GM21619 (cell line): ENCODE data around the gene LHPP.

Source experiments
- ATAC-seq: cut with Tn5 transposase; IDR thresholded peaks from one replicate; pipeline ENCODE4 v1.9.1; 2021; ENCODE audit not compliant: unreplicated experiment

The LHPP gene

DNA sequence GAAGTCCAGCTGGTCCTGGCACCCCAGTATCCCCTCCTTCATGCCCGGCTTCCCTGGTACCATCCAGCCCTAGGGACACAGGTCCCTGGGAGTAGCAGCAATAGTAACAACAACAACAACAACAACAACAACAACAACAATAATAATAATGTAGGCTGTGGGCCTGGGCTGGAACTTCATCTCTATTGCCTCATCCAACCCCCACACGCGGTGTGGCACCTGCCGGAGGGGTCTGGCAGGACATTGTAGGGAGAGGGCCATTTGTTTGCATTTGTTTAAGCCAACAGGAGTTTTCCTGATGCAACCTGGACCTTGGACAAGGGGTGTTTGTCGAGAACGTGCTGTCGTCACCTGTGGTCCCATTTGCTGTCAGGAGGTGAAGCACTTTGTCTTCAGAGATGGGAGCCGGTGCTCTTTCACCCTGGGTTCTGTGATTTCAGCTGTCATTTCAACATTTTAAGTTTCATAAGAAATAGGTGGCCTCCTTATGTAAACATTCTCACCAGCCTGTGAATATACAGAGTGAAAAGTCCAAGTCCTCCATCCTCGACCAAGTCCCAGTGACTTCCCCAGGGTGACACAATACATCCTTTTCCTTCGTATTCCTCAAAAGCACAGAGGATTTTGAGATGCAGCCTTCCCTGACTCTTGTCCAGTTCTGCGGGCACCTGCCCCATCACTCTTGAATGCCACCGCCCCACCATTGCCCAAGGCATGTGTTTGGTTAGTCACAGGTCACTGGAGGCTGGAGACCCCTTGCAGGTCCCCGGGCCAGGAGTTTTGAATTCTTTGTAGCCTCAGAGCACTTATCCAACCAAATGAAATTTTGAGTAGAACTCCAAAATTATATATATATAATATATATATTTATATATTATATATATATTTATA, 9.2 kb downstream of the LHPP start:
- ATAC-seq: no peak

DNA sequence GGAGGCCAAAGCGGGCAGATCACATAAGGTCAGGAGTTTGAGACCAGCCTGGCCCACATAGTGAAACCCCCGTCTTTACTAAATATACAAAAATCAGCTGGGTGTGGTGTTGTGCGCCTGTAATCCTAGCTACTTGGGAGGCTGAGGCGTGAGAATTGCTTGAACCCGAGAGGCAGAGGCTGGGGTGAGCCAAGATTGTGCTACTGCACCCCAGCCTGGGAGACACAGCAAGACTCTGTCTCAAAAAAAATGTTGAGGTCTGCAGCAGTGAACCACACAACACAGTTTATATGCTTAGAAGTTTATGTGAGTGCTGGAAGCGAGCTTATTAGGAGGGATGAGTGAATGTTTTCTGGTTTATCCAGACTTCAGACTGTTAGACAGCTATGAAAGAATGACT, 10.4 kb downstream of the LHPP start:
- no peak for ATAC-seq

DNA sequence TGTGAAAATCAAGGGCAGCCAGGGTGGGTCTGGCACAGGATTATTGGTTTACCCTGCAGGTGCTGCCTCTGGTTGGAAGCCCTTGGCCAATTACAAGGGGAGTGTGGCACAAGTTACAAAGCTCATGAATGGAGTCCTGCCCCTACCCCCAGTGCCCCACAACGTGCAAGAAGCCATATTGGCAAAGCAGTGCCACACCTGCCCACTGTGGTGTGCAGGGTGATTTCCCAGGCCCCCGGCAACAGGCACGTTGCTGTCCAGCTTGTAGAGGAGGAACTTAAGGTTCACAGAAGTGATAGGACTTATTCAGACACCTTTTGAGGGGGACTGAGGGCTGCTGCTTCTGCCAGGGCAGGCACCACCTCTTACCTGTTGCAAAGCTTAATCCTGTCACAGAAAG, 11.4 kb downstream of the LHPP start:
- ATAC-seq: no peak

DNA sequence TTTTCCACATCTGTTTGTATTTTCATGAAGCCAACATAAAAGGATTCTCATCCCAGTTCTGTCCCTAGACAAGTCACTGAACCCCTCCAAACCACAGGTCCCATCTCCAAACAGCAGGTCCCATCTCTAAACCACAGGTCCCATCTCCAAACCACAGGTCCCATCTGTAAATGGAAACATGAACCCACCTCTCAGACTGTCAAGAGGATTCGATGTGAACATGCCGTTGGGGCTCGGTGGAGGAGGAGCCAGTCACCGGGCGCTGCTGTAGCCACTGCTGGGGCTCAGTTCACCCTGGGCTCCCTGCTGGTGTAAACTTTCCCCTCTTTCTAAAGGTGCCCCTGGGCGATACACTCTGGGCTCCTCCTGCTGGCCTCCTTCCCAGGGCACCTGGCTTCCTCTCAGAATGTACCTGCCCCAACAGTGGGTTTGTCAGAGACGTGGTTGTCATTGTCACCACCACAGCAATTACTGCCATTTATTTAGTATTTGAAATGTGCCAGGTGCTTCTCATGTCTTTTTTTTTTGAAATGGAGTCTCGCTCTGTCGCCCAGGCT, 13.0 kb downstream of the LHPP start:
- ATAC-seq: no peak

DNA sequence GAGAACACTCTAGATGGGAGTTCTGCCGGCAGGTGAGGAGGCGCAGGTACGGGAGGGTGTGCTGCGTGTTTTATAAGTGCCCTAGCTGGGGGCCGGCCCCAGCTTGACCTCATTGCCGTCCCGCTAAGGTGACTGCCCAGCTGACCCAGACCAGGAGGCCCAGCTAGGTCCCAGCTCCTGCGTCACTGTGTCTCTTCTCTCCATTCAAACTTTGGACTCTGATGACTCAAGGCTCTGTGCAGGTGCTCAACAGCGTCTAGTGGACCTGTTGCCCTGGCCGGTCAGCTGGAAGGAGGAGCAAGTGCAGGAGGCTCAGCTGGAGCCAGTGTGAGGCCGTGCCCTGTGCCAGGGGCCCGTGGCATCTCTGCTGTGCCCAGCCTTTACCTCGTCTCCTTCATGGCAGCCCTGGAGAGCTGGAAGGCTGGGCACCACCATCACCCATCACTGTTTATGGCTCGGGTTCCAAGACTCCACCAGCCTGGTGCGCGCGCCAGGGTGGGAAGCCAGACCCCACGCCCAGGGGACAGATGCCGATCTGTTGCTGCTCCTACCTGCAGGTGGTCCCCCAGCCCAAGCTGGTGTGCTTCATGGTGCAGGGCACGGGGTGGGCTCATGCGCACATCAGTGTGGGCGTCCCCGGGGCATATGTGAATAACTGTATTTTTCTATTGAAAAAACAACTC, 14.6 kb downstream of the LHPP start:
- no peak for ATAC-seq

DNA sequence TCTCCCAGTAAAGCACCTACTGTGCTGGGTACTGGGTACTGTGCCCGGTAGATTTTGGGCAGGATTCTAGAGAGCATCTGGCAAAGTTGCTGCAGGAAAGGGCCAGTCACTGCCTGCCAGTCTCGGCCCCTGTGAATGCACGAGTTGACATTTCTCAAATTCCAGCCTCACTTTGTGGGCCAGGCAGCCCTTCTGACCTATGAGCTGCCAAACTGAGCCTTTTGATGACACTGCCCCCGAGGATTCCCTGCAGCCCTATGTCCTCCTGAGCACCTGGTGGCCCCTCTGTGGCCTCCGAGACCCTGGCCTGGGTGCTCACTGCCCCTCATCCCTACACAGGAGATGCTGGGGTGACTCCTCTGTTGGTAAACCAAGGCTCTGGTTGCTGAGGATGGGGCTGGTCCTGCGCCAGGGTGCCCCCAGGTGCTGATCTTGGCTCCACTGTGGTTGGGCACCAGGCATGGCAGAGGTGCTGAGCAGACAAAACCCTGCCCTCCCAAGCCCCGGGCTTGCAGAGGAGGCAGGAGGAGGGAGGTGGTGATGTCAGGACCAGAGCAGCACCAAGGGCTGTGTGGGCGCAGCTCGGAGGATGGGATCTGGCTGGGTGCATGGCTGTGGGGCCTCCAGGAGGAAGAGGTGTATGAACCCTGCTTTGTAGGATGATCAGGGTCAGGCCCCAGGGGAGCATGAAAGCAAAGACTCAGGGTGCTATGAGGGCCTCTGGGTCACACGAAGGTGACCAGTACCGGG, 16.2 kb downstream of the LHPP start:
- no peak for ATAC-seq

DNA sequence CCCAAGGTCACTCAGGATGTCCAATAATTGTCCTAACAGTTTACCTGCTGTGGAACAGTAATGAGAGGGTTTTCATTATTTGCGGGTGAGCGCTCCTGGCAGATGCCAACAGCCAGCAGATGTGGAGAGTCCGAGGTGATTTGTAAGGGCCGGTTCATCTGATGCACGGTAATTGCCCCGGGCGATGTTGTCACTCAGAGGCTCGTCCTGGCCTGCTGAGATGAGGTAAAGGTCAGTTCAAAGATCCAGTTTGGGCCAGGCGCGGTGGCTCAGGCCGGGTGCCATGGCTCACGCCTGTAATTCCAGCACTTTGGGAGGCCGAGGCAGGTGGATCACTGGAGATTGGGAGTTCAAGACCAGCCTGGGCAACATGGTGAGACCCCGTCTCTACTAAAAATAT, 16.9 kb downstream of the LHPP start:
- ATAC-seq: no peak

DNA sequence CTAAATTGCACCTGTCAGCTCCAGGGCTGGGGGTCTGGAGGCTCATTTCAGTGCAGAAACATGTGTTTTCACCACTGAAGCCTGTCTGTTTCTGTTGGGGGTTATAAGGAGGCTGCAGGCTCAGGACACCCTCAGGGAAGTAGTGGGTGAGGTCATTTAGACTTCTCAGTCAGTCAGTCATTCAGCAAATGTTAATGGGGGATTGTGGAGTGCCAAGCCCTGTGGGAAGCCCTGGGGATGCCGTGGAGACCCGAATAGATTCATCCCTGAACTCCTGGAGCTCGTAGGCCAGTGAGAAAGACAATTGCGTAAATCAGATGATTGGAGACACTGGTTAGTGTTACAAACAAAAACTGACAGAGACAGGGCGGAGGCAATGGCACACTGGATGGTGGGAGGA, 19.2 kb downstream of the LHPP start:
- ATAC-seq: no peak

DNA sequence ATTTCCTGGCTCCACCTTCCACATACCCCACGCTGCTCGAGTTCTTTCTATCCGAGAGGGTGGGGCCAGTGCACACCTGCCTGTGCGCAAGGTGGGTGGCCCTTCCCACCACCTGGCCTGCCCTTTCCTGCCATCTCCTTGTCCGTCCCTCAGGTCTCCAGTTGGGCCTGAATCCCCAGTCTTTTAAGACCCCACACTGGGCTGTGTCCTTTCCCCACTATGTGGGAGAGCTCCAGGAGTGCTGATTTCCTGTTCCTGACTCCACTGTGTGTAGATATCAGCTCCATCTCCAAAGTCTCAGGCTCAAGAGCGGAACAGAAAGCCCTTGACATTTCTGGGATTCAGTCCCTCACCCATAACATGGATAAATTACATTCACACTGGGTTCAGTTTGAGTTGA, 20.1 kb downstream of the LHPP start:
- ATAC-seq: no peak

DNA sequence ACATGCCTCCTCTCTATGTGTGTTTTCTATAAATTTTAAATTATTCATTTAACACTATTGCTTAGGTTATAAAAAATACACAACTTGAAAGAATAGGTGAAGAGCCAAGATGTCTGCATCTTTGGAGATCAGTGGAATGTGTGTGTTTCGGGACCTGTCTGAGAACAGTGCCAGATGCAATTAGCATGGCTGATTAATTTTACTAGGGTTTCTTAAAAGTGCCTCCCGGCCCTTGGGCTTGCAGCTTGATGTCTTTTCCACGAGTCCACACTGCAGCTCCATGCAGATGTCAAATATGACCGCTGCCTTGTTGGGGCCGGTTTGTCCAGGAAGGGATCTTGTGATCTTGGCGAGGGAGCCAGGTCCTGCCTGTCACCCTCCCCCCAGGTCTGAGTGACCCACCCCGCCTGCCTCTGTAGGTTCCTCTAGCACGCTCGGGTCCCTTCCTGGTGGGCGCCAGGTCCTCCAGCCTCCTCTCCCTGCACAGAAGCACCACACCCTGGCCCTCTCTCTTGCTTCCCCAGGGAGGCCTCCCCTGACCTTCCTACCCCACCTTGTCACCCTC, 20.7 kb downstream of the LHPP start:
- ATAC-seq: no peak

DNA sequence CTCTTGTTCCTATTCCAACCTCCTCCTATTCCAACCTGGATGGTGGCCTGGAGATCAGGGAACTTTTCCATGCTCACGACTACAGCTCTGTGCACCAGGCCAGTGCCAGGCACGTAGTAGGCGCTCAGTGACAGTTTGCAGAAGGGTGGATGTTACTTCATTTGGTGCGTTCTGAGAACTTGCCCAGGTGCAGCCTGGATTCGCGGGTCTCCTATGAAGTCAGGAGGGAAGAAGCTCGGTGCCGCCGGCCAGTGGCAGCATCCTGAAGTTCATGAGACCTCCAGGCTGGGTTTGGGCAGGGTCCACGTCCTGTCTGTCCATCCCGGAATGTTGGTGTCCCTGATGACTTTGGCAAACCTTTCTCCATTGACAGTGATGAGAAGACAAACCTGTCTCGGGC, 21.3 kb downstream of the LHPP start:
- no peak for ATAC-seq

DNA sequence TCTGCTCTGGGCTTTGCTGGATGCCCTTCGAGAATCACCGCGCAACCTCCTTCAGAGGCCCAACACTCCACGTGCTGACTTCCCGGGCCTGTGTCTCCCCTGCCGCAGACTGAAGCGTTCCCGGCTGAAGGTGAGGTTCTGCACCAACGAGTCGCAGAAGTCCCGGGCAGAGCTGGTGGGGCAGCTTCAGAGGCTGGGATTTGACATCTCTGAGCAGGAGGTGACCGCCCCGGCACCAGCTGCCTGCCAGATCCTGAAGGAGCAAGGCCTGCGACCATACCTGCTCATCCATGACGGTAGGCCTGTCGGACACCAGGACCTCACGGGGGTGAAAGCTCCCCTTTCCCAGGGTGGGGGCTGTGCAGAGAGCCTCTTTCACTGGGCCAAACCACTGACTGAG, 22.4 kb downstream of the LHPP start:
- no peak for ATAC-seq

DNA sequence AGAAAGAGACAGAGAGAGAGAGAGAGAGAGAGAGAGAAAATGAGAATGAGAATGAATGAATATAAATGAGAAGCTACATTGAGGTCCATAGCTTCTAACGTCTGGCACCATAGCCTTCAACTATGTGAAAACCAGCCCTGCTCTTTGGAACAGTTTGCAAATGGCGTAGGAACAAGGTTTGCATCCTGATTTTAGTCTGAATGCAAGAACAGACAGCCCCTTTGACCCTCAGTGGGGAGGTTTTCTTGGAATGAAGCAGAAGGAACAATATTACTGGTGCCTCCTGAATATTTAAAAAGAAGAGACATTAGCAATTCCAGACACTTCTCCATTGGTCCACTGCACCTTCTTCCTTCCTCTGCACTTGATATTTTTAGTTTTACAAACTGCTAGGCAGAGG, 23.0 kb downstream of the LHPP start:
- no peak for ATAC-seq

DNA sequence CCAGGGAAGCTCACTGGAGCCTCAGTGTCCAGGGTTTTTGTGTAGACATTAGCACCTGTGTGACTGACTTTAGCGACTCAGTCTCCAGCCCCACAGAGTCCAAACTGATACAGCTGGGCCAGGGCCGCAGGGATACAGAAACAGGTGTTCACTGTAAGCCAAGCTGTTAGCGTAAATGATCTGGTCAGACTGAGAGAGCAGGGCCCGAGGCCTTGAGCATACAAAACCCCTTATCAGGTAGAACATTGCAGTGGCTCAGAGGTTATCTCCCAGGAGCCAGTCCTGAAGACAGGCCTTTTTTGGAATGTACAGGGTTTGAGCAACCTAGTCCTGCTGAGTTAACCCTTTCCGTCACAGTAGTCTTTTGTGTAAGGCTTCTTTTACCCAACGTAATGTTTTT, 25.0 kb downstream of the LHPP start:
- no peak for ATAC-seq

DNA sequence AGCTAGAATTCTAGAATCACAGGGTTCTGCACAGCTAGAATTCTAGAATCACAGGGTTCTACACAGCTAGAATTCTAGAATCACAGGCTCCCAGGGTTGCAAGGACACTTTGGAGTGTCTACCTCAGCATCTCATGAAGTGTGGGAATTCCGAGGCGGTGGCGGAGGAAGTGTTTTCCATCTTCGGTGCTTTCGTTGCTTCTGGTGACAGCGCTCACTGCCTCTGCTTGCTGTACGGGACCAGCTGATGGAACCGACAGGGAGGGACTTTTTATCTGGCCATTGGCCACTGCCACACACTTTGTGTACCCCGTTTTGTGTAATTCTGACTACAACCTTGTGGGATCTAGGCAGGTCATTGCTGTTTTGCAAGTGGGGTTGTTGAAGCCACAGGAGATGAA, 29.5 kb downstream of the LHPP start:
- no peak for ATAC-seq

DNA sequence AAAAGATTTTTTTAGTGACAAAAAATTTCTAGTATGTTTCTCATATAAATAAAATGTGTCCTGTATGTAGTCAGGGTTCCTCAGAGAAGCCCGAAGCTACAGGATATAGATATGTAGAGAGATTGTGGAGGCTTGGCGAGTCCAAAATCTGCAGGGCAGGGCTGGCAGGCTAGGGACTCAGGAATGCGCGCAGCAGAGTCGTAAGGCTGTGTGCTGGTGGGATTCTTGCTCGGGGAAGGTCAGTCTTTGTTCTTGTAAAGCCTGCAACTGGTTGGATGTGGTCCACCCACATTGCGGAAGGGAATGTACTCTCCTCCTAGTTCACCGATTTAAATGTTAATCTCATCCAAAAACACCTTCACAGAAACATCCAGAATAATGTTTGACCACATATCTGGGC, 30.6 kb downstream of the LHPP start:
- no peak for ATAC-seq

DNA sequence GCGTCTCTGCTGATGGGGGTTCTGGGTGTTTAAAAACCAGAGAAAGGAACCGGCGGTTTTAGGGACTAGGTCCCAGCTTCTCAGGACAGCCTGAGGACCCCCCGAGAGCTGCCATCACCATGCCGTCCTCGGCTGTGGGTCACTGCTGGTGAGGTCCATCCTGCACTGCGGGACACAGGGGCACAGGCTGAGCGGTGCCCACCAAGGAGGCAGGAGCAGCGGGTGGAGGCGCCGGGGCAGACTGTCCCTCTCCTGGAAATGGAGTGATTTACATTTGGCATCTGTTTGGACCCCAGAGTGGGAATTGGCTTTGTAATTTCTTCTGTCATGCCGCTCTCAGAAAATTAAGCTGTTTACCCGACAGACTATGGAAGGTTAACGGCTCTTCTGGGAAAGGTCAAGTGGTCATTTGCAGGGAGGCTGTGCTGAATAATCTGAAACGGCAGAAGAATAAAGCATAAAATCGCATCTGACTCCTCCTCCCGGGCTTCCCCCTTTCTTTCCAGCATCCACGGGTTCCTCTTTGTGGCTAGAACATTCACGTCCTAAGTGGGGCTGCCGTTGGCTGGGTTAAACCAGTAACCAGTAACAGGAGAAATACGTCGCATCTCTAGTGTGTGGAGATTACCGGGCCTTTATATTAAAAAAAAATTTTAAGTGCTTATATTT, 31.7 kb downstream of the LHPP start:
- no peak for ATAC-seq

DNA sequence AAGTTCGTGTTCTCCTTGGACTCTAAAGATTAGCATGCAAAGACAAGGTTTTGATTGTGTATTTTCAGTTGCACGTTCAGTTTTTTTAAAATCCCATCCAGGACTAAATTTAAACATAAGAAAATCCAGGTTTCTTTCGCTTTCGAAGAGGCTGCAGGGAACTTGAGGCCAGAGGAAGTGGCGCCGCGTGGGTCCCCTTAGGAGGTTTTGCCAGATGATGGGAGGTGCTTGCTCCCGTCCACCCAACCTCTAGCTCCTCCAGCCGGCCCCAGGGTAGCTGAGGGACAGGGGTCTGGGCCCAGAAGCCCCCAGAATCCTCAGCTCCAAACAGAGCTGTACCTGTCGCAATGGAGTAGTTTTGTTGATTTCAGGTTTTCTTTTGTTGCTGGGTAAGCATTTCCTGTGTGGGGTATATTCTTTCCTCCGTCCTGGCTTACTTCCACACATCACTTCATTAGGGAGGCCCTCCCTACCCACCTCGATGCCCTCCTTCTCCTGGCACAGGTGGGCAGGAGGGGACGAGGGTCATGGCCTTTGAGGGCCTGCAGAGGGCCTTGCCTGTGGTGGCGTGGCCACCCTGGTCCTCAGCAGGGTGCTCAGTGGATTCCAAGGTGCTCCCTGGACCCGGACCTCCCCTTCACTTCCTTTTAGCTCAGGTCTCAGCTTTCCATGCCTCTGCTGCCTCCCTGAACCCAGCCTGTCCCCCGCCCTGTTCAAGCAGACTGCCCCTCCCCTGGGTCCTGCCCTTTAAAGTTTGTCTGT, 32.6 kb downstream of the LHPP start:
- ATAC-seq: no peak

DNA sequence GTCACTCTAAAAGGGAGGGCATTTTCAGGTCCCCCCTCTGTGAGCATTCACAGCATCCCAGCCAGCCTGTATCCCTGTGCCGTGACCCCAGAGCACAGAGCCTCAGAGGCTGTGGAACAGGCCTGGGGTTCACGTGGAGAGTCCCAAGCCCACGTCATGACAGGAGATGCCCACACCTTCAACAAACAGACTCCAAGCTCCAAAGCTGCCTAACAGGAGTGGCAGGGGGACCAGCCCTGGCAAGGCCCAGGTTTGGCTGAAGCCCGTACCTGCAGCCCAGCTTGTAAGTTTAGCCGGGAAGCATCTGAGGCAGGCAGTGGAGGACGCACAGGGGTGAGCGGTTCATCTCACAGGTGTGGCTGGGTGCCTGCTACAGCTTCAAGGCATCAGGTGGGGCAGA, 33.5 kb downstream of the LHPP start:
- no peak for ATAC-seq

DNA sequence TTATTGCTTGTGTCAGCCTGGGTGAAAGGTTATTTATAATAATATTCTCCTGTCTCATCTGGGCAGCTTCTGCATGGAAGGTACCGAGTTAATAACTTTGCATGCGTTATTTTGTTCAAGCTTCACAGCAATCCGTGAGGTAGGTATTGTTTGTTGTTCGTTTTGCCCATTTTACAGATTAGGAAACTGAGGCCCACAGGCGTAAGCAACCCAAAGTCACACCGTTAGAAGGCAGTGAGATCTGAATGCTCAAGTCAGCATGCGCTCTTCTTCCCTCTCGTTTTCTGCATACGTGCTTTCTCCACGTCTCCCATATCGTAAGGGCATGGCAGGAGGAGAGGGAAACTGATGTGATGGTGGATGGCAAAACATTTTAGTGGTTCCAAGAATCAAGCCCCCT, 34.1 kb downstream of the LHPP start:
- ATAC-seq: no peak
